HG02763 (cell line): Measurements from ENCODE around the gene CASP9.
"Not testable (repeated sequence)": the region's sequence is repeated elsewhere in the genome, so short reads cannot be mapped to it uniquely, and the experiment has no call there.

Source experiments
- ATAC-seq: cut with Tn5 transposase; IDR thresholded peaks from one replicate; pipeline ENCODE4 v1.9.1; 2021; ENCODE audit warnings: mild to moderate bottlenecking, moderate library complexity; ENCODE audit not compliant: unreplicated experiment

CASP9 gene

GRCh38 chr1:15501208-15502032 lies 22.6 kb downstream of the CASP9 start:
- no peak for ATAC-seq

DNA sequence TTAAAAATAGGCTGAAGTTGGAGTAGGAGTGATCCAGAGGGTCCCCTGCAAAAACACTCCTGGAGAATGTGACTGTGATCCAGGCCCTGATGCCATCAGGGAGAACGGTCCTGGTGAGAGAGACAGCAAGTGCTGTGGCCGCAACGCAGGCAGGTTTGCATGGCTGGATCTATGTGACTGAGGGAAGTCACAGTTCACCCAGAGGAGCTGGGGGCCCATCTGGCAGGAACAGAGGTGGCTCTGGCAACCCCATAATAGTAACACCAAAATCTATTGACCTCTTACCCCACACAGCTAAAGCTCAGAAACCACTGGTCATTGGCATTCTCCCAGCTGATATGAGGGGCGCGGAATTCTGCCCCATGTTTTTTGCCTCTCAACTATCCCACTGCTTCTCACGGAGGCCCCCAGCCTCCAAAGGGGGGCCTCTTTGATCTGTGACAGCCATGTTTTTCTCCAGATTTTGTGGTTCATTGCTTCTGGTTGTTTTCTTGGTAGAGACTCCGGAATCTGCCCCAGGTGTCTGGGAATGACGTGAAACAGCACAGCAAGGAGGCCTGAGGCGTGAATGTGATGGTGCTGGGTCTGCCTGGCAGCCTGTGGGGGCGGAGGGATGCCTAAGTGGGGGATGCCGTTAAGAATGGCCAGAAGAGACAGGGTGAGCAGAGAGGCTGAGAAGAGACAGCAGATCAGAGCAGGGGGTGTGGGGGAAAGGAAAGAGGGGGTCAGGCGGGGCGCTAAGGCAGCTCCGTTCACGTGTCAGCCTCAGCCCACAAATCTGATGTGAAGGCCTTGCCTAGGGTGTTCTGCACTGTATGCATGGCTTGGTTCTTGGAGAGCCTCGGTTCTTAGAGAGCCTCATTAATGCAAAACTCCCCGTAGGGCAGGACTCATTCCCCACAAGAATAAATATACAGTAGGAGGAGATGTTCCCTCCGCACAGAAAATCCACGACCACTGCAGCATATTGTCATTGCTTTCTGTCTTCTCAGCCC lies 23.5 kb downstream of the CASP9 start:
- no peak for ATAC-seq

DNA sequence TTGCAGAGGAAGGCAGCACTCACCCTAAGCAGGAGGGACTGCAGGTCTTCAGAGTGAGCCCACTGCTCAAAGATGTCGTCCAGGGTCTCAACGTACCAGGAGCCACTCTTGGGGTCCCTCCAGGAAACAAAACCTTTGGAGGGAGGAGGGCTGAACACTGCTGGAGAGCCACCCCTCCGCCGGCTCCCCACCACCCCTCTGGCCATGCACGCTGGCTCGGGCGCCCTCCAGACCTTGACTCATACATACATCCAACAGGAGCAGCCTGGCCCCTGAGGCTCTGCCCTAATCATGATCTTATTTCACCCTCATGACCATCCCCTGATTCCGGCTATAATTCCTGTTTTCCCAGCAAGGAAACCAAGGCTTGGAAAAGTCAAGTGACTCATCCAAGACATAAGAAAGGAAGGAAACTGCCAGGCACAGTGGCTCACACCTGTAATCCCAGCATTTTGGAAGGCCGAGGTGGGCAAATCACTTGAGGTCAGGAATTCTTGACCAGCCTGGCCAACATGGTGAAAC lies 30.1 kb downstream of the CASP9 start:
- no peak for ATAC-seq

- no peak for ATAC-seq
Observed at GRCh38 chr1:15492596-15492995, 31.4 kb downstream of the CASP9 start.

- not testable (repeated sequence) for ATAC-seq
Observed at GRCh38 chr1:15491010-15491409, 33.0 kb downstream of the CASP9 start.

DNA sequence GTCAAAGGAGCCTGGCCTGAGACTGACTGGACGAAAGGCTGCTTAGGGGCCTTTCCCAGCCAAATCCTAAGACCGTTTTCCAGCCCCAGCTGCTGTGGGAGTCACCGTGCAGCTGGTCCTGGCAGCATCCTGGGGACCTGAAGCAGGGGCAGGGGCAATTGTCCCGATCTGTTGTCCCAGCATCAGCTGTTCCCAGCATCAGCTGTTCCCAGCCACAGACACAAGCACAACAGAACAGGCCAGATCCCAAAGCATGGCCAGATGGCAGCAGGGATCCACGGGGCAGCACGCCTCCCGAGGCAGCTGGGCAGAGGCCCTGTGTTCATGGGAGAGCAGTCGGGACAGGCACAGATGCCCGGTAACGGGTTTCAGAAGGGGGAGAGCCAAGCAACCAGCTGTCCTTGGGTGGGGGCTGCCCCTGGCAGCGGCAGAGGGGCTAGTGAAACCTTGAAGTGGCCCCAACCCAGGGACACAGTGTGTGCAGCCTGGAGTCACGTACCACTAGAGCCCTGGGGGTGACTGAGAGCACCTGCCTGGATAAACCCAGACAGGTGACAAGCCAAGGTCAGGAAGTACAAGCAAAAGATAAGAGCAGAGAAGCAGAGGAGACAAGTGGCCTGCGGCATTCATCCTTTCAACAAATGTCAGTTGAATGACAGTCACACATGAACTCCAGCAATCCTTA lies 34.8 kb downstream of the CASP9 start:
- ATAC-seq: no peak

GRCh38 chr1:15488371-15488770 lies 35.6 kb downstream of the CASP9 start:
- no peak for ATAC-seq

DNA sequence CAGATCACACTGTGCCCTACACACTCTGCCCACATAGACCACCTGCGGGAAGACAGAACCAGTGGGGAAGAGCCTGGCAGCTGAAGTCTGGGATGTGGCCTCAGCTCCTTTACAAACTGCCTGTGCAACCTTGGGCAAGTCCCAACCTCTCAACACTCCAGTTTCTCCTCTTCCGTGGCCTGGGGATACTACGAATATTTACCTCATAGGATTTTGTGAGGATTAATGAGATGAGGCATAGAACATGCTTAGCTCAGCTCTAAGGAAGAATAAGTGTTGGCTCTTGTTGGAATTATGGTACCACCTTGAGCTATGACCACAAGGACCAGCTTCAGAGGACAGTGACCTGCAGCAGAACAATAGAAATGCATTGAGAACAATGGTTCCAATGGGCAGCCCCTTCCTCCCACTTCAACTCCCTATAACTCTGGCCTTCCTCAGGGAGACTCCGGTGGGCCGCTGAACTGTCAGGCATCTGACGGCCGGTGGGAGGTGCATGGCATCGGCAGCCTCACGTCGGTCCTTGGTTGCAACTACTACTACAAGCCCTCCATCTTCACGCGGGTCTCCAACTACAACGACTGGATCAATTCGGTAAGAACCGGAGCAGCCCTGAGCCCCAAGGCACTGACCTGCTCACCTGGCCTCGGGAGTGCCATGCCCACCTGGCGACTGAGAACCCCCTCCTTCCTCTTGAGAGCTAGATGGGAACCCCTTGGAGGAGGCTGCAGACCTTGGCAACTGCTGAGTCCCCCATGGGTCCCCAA lies 37.0 kb downstream of the CASP9 start:
- not testable (repeated sequence) for ATAC-seq

DNA sequence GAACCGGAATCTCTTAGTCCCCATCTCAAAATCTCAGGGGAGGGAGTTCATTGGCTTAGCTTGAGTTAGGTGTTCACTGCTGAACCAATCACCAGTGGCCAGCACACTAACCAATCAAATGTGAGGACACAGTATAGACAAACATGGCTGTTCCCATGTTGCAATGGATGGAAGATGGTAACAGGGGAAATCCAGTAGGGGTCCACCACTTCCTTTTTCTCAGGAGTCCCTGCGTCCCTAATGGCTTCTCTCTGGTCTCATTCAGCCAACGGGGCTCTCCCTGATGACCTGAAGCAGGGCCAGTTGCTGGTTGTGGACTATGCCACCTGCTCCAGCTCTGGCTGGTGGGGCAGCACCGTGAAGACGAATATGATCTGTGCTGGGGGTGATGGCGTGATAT lies 38.4 kb downstream of the CASP9 start:
- ATAC-seq: no peak

GRCh38 chr1:15484443-15484842 lies 39.6 kb downstream of the CASP9 start:
- ATAC-seq: not testable (repeated sequence)

DNA sequence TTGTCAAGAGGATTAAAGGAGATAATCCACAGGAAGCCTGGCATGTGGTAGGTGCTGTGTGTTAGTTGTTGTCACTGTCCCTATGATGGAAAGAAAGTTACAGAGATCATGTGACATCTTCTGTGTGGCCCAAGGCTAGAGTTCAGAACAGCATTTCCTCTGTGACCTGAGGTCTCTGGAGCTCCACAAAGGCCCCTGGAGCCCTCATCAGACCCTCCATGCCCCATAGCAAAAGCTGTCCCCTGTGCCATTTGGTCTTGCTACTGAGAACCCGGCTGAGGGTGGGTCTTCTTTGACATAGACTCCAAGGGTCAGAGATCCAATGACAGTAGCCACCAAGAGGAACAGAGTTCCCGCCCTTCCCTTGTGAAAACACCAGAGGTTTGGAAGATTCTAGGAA lies 40.0 kb downstream of the CASP9 start:
- ATAC-seq: no peak

DNA sequence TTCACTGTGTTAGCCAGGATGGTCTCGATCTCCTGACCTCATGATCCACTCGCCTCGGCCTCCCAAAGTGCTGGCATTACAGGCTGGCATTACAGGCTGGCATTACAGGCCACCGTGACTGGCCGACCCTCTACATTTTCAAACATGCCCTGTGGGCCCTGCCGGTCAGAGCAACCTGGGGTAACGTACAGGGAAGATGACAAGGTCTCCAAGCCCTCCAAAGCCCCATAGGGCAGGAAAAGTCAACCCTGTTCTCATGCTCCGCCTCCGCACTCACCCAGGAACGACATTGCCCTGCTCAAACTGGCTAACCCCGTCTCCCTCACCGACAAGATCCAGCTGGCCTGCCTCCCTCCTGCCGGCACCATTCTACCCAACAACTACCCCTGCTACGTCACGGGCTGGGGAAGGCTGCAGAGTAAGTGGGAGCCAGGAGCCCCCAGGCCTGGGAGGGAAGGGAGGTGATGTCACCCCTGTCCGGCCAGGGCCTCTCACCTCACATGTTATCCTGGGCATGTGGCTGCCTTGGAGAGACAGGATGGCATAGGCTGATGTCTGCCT lies 41.0 kb downstream of the CASP9 start:
- ATAC-seq: not testable (repeated sequence)

GRCh38 chr1:15482455-15482854 lies 41.6 kb downstream of the CASP9 start:
- ATAC-seq: not testable (repeated sequence)

DNA sequence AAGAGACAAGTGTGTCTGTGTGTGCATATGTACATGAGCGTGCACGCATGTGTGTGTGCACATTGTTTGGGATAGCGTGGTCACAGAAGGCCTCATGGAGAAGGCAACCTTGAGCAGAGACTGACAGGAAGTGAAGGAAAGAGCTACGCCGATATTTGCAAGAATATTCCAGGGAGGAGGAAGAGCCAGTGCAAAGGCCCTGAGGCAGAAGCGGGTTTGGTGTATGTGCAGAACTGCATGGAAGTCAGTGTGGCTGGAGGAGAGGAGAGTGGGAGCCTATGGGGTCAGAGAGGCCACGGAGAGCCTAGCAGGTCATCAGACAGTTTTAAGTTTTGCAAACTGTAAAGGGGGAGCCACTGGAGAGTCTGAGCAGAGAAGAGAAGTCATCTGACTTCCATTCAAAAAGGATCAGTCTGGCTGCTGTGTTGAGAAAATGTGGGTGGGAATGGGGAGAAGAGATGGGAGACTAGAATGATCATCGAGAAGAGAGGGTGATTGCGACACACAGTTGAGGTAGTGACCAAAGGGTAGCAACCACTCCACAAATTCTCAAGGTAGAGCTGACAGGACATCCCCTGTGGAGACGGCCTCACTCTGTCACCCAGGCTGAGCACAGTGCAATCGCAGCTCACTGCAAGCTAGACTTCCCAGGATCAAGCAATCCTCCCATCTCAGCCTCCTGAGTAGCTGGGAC lies 44.2 kb downstream of the CASP9 start:
- no peak for ATAC-seq

DNA sequence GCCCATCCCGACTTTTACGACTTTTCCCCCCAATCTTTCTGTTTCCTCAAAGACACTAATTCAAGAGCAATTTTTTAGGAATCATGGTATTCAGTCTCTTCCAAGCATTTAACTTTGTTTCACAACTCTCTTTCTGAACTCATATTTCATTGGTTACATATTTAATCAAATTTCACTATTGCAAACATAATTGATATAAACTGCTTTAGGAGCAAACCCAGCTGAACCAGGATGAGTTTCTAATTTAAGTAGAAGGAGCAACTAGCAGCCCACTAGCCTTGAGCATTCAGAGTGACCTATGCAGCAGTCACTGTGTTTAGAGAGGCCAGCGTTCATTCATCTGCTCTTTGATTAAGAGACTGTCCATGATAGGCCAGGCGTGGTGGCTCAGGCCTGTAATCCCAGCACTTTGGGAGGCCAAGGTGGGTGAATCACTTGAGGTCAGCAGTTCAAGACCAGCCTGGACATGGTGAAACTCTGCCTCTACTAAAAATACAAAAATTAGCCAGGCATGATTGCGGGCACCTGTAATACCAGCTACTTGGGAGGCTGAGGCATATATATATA lies 46.3 kb downstream of the CASP9 start:
- ATAC-seq: no peak

GRCh38 chr1:15476927-15477326 lies 47.1 kb downstream of the CASP9 start:
- ATAC-seq: no peak

- ATAC-seq: no peak
Observed at GRCh38 chr1:15475752-15476314, 48.2 kb downstream of the CASP9 start, which contains the start of gene CELA2B. Gene CELA2B, plus strand, starts transcription at chr1:15476104. Its CDS starts 22 bp downstream, at chr1:15476126.

DNA sequence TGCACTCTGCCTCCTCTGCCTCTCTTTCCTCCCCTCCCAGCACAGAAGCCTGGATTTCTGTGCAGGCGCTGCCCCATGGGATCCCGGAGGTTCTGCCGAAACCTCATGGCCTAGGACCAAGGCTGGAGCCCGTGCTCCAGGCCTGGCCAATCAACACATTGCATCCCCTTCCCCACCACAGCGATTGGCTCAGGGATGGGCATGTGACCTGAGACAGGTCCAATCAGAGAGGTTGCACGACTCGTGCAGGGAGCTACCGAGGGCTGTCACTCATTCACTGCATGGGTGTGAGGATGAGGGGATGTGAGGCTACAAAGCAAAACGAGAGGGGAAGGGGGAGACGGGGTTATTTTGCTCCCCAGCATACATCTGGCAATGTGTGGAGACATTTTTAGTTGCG lies 51.4 kb downstream of the CASP9 start:
- no peak for ATAC-seq
